ENCODE data around the gene PDPK1.
"Not testable (repeated sequence)": the region's sequence is repeated elsewhere in the genome, so short reads cannot be mapped to it uniquely, and the experiment has no call there.

GRCh38 chr16:2560131-2560797, 22.4 kb downstream of the PDPK1 start:
- TF ChIP-seq CTCF, POLR2A (IDR thresholded peaks at IDR 0.05): not testable (repeated sequence)

All from ovary (tissue), 3 donors.